ENCODE results near the gene AP1S2. TPM values are rescaled to one million over a fixed set of nuclear protein-coding genes. Genes with fewer than 3 reads are reported as not detected.

The AP1S2 gene
- total and polyA plus RNA-seq, 2 of the 8 experiments (the other 6 are each of a cell fraction or from before 2014, with no cell fraction given): 88.2 to 237 TPM

GRCh38 chrX:15894724-15895123 lies 40.1 kb upstream of the AP1S2 start:
- peak; percentile 72 for TF ChIP-seq BRCA1 (IDR thresholded peaks at IDR 0.05; ENCODE audit: low read depth, low read length)
- no peak for TF ChIP-seq POU5F1 (IDR thresholded peaks at IDR 0.05; ENCODE audit: low read depth, low read length)
- Histone ChIP-seq H3K23ac (ENCODE audit: insufficient read length) (no peak overlapping the region), H3K79me2 (ENCODE audit: control insufficient read depth in 1 of 2, insufficient read depth in 2 of 2, low read length in 2 of 2) (no peaks in the 10 kb centered on the region), H2BK120ac (replicated peaks; ENCODE audit: low read depth, low read length) (no peak overlapping the region), H3K4me2 (ENCODE audit: insufficient read depth in 1 of 2, low read depth in 2 of 2, low read length in 2 of 2) (no peak overlapping the region), H4K20me1 (replicated peaks in 1 of 2; ENCODE audit: control insufficient read depth in 1 of 2, insufficient read depth in 2 of 2, low read length in 2 of 2) (no peaks in the 10 kb centered on the region), H2AK5ac (ENCODE audit: low read depth, low read length) (no peak overlapping the region), H4K8ac (ENCODE audit: extremely low read depth, insufficient read depth, low read length) (no peak overlapping the region), H3K56ac (replicated peaks; ENCODE audit: insufficient read length, low read depth, low read length) (no peak overlapping the region), H3K9ac (replicated peaks in 1 of 4; ENCODE audit: extremely low read depth in 1 of 4, low read depth in 3 of 4, low read length in 3 of 4) (no peak overlapping the region), H2BK12ac (ENCODE audit: low read depth, low read length) (no peak overlapping the region), H3K79me1 (ENCODE audit: low read depth, low read length) (no peaks in the 10 kb centered on the region), H3K4me1 (replicated peaks in 1 of 4; ENCODE audit: control insufficient read depth in 3 of 4, insufficient read depth in 4 of 4, low read length in 3 of 4) (peaks cover 0 to 2% (median 0%) of the 10 kb centered on the region in 4 experiments; a peak in 1 of 7 replicates), H3K23me2 (ENCODE audit: low read depth, low read length) (no peaks in the 10 kb centered on the region), H2AFZ (ENCODE audit: low read length) (no peak overlapping the region), H2BK20ac (ENCODE audit: low read length) (no peak overlapping the region), H3K18ac (ENCODE audit: extremely low read depth, low read length) (no peak overlapping the region), H3K9me3 (ENCODE audit: insufficient read depth in 2 of 2, low read depth in 1 of 2, low read length in 1 of 2) (no peaks in the 10 kb centered on the region; a peak in 1 of 4 replicates), H3K27ac (ENCODE audit: low read depth, low read length) (no peak overlapping the region), H2BK5ac (ENCODE audit: low read depth, low read length) (no peak overlapping the region), H3K27me3 (replicated peaks in 1 of 4; ENCODE audit: control insufficient read depth in 3 of 4, extremely low read depth in 1 of 4, insufficient read depth in 3 of 4, low read length in 3 of 4) (no peaks in the 10 kb centered on the region), H3K36me3 (ENCODE audit: control insufficient read depth in 2 of 4, insufficient read depth in 4 of 4, low read length in 3 of 4) (no peaks in the 10 kb centered on the region), H4K5ac (ENCODE audit: insufficient read length, low read depth, low read length) (no peak overlapping the region), H3K4ac (replicated peaks; ENCODE audit: insufficient read length, low read depth, low read length) (no peak overlapping the region), H3K4me3 (ENCODE audit: extremely low read depth in 1 of 4, insufficient read depth in 2 of 4, low read depth in 3 of 4, low read length in 4 of 4) (no peak overlapping the region), H3K14ac (ENCODE audit: insufficient read length) (no peak overlapping the region), H2BK15ac (ENCODE audit: low read length) (no peak overlapping the region), H4K91ac (replicated peaks; ENCODE audit: insufficient read length, low read length) (no peak overlapping the region)
- ChIA-PET CTCF (ENCODE audit: partially characterized antibody) (interaction anchor here (1.5 kb wide), 1 partner anchor 36 kb away, joined by 3 read pairs; no protein-coding TSS in a partner anchor), POLR2A (ENCODE audit: partially characterized antibody) (no interaction called here)
- no peak for DNase-seq (ENCODE audit: low read depth in 1 of 2, low spot score in 2 of 2)
- FAIRE-seq: peak; percentile 72
- 78% methylated on average over 3 of the region's 3 CpGs; no CpG with 5 or more reads in 1 of the 2 experiments for WGBS, 2 experiments (ENCODE audit: extremely low coverage in 1 of 2, insufficient coverage in 1 of 2, insufficient read length in 1 of 2, insufficient replicate concordance in 2 of 2, low coverage in 1 of 2, low lambda C conversion rate in 2 of 2, missing lambda C conversion rate in 1 of 2)
